Ovary (tissue), 3 donors: Measurements from ENCODE around the gene SND1.

Experiments used
- CTCF ChIP-seq, 3 donors: fragments of 450-650 bp in 2 of 3; fragments of 200-600 bp in 1 of 3; IDR thresholded peaks; one replicate each; pipeline versions ENCODE4 v1.5.1 to v1.8.0; 2016 to 2022; ENCODE audit warnings: antibody characterized with exemption in 3 of 3, mild to moderate bottlenecking in 1 of 3
- EP300 ChIP-seq: sonication (generic); formaldehyde crosslinking; IDR thresholded peaks from one replicate; pipeline ENCODE4 v1.6.1; 2017; ENCODE audit warnings: antibody characterized with exemption
- POLR2A ChIP-seq: fragments of 450-650 bp; IDR thresholded peaks from one replicate; pipeline ENCODE4 v1.6.1; 2017; ENCODE audit warnings: antibody characterized with exemption, mild to moderate bottlenecking, moderate library complexity
- donor health status: DM: no; HTN: no; CAD: no.

GRCh38 chr7:127899411-127899810 is 247.4 kb downstream of the SND1 start:
- TF ChIP-seq CTCF (IDR thresholded peaks at IDR 0.05) (no peak), POLR2A (no peak), EP300 (no peak)
